Kidney epithelial cell (primary cell): ENCODE results near the gene NUCKS1. TPM values are rescaled to one million over a fixed set of nuclear protein-coding genes. Genes with fewer than 3 reads are reported as not detected.

ENCODE experiments used
- DNase-seq: peaks from one replicate; pipeline ENCODE4 v3.0.0-alpha.2; 2010; ENCODE audit warnings: low read depth
- H3K27me3 ChIP-seq: 2 replicates; pipeline ENCODE4 v1.6.0; 2011; ENCODE audit warnings: low read length; ENCODE audit not compliant: control insufficient read depth, insufficient read depth
- H3K36me3 ChIP-seq: 2 replicates; pipeline ENCODE4 v1.5.1; 2011; ENCODE audit warnings: low read length; ENCODE audit not compliant: control insufficient read depth, insufficient read depth
- H3K4me3 ChIP-seq: 2 replicates; pipeline ENCODE4 v1.5.1; 2011; ENCODE audit warnings: low read depth, mild to moderate bottlenecking, control low read depth, low read length
- total RNA-seq: library from RNA; depleted of rRNA; stranded (reverse); fragments of >200 nt; gene quantifications from 2 replicates; pipeline ENCODE4 v1.2.3, GENCODE V29; 2015
- TF ChIP-seq, protein P1 (sequence below): IDR thresholded peaks from 2 replicates; pipeline ENCODE4 v1.5.1; 2011; ENCODE audit warnings: mild to moderate bottlenecking, moderate library complexity, low read length, control low read depth, inconsistent platforms; ENCODE audit not compliant: insufficient read depth, poor library complexity, severe bottlenecking

Gene NUCKS1
- total RNA-seq, 1 donor from 2014 or later: 72.6 TPM

GRCh38 chr1:205687242-205687641, 62.7 kb downstream of the NUCKS1 start:
- H3K4me3 ChIP-seq: no peak overlapping the region
- DNase-seq: no peak
- no peaks in the 10 kb centered on the region for H3K36me3 ChIP-seq
- H3K27me3 ChIP-seq: no peaks in the 10 kb centered on the region
- TF ChIP-seq, protein P1, sequence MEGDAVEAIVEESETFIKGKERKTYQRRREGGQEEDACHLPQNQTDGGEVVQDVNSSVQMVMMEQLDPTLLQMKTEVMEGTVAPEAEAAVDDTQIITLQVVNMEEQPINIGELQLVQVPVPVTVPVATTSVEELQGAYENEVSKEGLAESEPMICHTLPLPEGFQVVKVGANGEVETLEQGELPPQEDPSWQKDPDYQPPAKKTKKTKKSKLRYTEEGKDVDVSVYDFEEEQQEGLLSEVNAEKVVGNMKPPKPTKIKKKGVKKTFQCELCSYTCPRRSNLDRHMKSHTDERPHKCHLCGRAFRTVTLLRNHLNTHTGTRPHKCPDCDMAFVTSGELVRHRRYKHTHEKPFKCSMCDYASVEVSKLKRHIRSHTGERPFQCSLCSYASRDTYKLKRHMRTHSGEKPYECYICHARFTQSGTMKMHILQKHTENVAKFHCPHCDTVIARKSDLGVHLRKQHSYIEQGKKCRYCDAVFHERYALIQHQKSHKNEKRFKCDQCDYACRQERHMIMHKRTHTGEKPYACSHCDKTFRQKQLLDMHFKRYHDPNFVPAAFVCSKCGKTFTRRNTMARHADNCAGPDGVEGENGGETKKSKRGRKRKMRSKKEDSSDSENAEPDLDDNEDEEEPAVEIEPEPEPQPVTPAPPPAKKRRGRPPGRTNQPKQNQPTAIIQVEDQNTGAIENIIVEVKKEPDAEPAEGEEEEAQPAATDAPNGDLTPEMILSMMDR: no peak

GRCh38 chr1:205681364-205681763, 68.6 kb downstream of the NUCKS1 start:
- H3K36me3 ChIP-seq: no peaks in the 10 kb centered on the region
- H3K4me3 ChIP-seq: no peak overlapping the region
- TF ChIP-seq, protein P1: no peak
- H3K27me3 ChIP-seq: no peaks in the 10 kb centered on the region
- no peak for DNase-seq

- no peaks in the 10 kb centered on the region for H3K36me3 ChIP-seq
- H3K4me3 ChIP-seq: peak within 1 kb of the TSS; percentile 74
- H3K27me3 ChIP-seq: no peaks in the 10 kb centered on the region
- TF ChIP-seq, protein P1: no peak
- no peak for DNase-seq
These were observed 69.7 kb downstream of the NUCKS1 start, which contains the start of gene SLC45A3 for GRCh38 chr1:205680073-205680851. Gene SLC45A3, minus strand, starts transcription at chr1:205680509. Its CDS starts 15,853 bp downstream, at chr1:205664656.

GRCh38 chr1:205678286-205679111, 71.5 kb downstream of the NUCKS1 start:
- Histone ChIP-seq H3K27me3 (no peaks in the 10 kb centered on the region), H3K36me3 (no peaks in the 10 kb centered on the region), H3K4me3 (no peak overlapping the region)
- TF ChIP-seq, protein P1: no peak
- DNase-seq: no peak

GRCh38 chr1:205677167-205677566, 72.8 kb downstream of the NUCKS1 start:
- no peaks in the 10 kb centered on the region for H3K27me3 ChIP-seq
- no peak for DNase-seq
- H3K4me3 ChIP-seq: no peak overlapping the region
- no peaks in the 10 kb centered on the region for H3K36me3 ChIP-seq
- TF ChIP-seq, protein P1: no peak
